Brain microvascular endothelial cell (primary cell): Measurements from ENCODE around the gene NEK4.
A peak's percentile ranks its signal among the peaks of the same experiment; 100 is the strongest.
"Not testable (repeated sequence)": the region's sequence is repeated elsewhere in the genome, so short reads cannot be mapped to it uniquely, and the experiment has no call there.

Source experiments
- DNase-seq: peaks from one replicate; pipeline ENCODE4 v3.0.0-alpha.2; 2020
- H3K27ac ChIP-seq: fragments of 250-450 bp; sonication (Bioruptor Pico); 2 replicates; pipeline ENCODE4 v1.5.1; 2020; ENCODE audit warnings: mild to moderate bottlenecking, moderate library complexity
- H3K27me3 ChIP-seq: fragments of 250-450 bp; sonication (Bioruptor Pico); replicated peaks from 2 replicates; pipeline ENCODE4 v1.5.1; 2020; ENCODE audit warnings: mild to moderate bottlenecking
- H3K36me3 ChIP-seq: fragments of 250-450 bp; sonication (Bioruptor Pico); replicated peaks from 2 replicates; pipeline ENCODE4 v1.5.1; 2020; ENCODE audit warnings: mild to moderate bottlenecking
- H3K4me3 ChIP-seq: 2 replicates; pipeline ENCODE4 v1.5.1; 2011; ENCODE audit warnings: low read depth, mild to moderate bottlenecking, control low read depth, low read length, moderate library complexity
- in situ Hi-C: cut with HindIII; loops from 2 replicates; pipeline ENCODE4 v1.10.0; 2017; ENCODE audit warnings: low sequenced_read_pairs, low pct_ligation_motif_present
- TF ChIP-seq, protein P1 (sequence below): IDR thresholded peaks from 2 replicates; pipeline ENCODE4 v1.5.1; 2011; ENCODE audit warnings: low read depth, mild to moderate bottlenecking, moderate library complexity, low read length, control low read depth, inconsistent platforms; ENCODE audit errors: missing control alignments

Gene NEK4

DNA sequence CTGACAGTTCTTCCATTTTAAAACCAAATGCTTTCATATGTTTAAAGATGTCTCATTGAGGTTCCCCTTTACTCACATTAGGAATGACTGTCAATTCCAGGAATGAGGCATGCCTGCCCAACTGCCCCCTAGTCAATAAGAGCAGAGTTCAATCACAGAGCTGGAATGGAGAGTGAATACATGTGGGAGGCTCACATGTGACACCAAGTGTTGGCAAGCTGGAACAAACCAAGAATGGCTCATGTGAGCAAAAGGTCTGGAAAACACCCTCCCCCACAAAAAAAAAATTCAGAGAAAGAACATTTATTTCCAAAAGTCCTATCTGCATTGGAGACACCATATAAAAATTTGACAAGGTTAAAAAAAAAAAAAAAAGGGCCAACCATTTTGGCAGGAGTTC is 88.7 kb downstream of the NEK4 start:
- Histone ChIP-seq H3K27me3 (no peaks in the 10 kb centered on the region), H3K4me3 (no peak overlapping the region), H3K36me3 (peaks cover 28% of the 10 kb centered on the region), H3K27ac (peak overlapping the region; percentile 54)
- in situ Hi-C loops: no loop called here
- TF ChIP-seq, protein P1, sequence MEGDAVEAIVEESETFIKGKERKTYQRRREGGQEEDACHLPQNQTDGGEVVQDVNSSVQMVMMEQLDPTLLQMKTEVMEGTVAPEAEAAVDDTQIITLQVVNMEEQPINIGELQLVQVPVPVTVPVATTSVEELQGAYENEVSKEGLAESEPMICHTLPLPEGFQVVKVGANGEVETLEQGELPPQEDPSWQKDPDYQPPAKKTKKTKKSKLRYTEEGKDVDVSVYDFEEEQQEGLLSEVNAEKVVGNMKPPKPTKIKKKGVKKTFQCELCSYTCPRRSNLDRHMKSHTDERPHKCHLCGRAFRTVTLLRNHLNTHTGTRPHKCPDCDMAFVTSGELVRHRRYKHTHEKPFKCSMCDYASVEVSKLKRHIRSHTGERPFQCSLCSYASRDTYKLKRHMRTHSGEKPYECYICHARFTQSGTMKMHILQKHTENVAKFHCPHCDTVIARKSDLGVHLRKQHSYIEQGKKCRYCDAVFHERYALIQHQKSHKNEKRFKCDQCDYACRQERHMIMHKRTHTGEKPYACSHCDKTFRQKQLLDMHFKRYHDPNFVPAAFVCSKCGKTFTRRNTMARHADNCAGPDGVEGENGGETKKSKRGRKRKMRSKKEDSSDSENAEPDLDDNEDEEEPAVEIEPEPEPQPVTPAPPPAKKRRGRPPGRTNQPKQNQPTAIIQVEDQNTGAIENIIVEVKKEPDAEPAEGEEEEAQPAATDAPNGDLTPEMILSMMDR: peak; percentile 52
- DNase-seq: peak; percentile 74

DNA sequence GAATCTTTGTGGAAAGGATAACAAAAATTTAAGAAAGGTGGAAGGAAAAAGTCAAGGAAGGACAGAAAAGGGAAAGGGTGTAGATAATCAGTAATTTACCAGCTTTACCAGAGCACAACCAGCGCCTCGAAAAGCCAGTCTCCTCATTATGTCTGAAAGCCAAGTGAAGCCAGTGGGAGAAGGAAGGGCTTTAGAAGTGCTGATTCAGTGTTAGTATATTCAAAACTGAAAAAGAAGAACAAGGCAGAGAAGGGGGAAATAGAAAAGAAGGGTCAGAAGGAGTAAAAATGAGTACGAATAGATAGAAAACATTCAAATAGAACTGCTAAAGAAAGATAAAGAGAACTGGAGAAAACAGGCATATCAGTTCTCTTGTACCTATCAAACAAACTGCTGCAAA is 89.1 kb downstream of the NEK4 start:
- Histone ChIP-seq H3K27me3 (no peaks in the 10 kb centered on the region), H3K4me3 (no peak overlapping the region), H3K27ac (peak overlapping the region; percentile 54), H3K36me3 (peaks cover 32% of the 10 kb centered on the region)
- TF ChIP-seq, protein P1: no peak
- in situ Hi-C loops: no loop called here
- DNase-seq: no peak

DNA sequence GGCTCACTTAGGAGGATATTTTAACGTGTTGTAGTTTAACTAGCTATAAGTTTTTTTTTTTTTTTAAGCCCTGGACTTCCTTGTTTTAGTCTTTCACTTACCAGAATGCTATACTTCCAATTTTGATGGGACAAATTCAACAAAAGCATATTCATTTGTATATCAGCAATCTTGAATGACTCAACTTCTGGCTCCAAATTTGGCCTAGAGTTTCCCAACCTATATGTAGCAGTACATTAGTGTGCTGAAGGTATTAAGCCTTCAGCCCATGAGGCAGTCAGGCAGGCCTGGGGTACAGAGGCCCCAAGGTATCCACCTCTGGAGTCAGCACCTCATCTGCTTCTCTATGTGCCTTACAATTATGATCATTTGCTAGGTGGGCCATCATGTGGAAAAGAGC is 90.9 kb downstream of the NEK4 start:
- H3K27me3 ChIP-seq: no peaks in the 10 kb centered on the region
- no peak overlapping the region for H3K27ac ChIP-seq
- peaks cover 38% of the 10 kb centered on the region for H3K36me3 ChIP-seq
- H3K4me3 ChIP-seq: no peak overlapping the region
- in situ Hi-C loops: no loop called here
- DNase-seq: no peak
- TF ChIP-seq, protein P1: no peak

DNA sequence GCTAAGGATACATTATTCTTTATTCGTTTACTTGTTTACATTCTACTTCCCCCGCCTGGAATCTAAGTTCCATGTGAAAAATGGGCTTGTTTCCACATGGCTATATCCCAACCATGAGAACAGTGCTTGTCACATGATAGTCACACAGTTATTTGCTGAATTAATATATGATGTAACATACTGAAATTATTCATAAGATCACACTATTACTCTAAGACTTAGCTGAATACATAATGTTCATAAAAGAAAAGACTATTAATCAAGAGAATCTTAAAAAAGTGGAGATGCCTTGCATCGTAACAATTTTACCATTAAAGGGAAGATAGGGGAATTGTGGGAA is 91.6 kb downstream of the NEK4 start:
- DNase-seq: no peak
- Histone ChIP-seq H3K27ac (no peak overlapping the region), H3K27me3 (no peaks in the 10 kb centered on the region), H3K36me3 (peaks cover 39% of the 10 kb centered on the region), H3K4me3 (no peak overlapping the region)
- TF ChIP-seq, protein P1: no peak
- in situ Hi-C loops: no loop called here

DNA sequence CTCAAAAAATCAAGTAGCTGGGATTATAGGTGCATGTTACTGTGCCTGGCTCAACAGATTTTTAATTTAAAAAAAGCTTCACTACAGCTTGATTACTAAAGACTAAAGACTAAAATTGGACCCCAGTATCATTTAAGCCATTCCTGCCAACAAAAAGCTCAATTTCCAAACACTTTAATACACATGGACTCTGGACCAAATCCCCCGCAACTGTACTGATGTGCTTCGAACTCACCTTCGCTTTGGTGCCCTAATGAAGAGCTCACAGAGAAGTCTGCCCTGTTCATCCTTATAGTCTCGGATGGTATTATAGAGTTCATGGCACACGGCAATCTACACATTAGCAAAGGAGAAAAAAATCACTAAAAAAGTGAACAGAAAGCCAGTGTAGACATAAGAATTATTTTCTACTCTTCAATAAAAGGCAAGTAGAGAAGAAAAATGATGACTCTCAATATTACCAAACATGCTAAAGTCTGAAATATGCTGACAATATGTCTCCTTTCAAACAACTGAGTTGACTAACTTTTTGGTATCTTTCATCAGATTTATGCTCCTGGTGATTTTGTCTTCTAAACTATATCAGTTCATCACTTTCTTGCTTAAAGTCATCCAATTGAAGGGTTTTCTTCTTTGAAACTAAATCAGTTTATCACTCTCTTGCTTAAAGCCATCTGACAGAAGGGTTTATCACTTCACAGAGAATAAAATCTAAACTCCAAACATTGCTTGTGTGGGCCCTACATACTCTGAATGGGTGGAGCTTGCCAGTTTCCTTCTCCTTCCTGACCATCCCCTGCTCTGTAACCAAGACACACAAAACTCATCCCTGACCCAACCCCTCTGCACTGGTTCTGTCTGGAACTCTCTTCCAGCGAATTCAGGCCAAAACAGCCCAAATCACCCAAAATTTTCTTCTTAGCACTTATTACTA is 92.2 kb downstream of the NEK4 start:
- Histone ChIP-seq H3K27ac (no peak overlapping the region), H3K36me3 (peaks cover 39% of the 10 kb centered on the region), H3K27me3 (no peaks in the 10 kb centered on the region), H3K4me3 (no peak overlapping the region)
- DNase-seq: no peak
- in situ Hi-C loops: no loop called here
- TF ChIP-seq, protein P1: no peak

DNA sequence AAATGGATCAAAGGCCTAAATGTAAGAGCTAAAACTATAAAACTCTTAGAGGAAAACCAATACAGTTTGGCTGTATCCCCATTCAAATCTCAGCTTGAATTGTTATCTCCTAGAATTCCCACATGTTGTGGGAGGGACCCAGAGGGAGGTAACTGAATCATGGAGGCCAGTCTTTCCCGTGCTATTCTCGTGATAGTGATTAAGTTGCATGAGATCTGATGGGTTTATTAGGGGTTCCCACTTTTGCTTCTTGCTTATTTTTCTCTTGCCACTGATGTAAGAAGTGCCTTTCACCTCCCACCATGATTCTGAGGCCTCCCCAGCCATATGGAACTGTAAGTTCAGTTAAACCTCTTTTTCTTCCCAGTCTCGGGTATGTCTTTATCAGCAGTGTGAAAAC is 94.5 kb downstream of the NEK4 start:
- H3K27ac ChIP-seq, H3K4me3 ChIP-seq, in situ Hi-C loops, DNase-seq, H3K27me3 ChIP-seq: not testable (repeated sequence)
- peaks cover 45% of the 10 kb centered on the region for H3K36me3 ChIP-seq
